KBM-7 (cell line): Measurements from ENCODE around the gene QPCTL.

Experiments used
- DNase-seq: peaks from one replicate; pipeline ENCODE4 v3.0.0-alpha.2; 2015
- in situ Hi-C: fragments of 300-500 bp; cut with MboI; formaldehyde crosslinking; loops from 2 replicates; pipeline ENCODE4 v1.14.3; 2020; ENCODE audit warnings: low sequenced_read_pairs, low pct_unique_long_range_greater_than_20kb, mixed read lengths

The QPCTL gene

GRCh38 chr19:45692187-45693105 is at the start of gene QPCTL:
TSS of gene QPCTL (plus strand) at chr19:45692666. CDS start at chr19:45692704, 38 bp downstream.
- peak; percentile 100 for DNase-seq
- in situ Hi-C loops: no loop called here

DNA sequence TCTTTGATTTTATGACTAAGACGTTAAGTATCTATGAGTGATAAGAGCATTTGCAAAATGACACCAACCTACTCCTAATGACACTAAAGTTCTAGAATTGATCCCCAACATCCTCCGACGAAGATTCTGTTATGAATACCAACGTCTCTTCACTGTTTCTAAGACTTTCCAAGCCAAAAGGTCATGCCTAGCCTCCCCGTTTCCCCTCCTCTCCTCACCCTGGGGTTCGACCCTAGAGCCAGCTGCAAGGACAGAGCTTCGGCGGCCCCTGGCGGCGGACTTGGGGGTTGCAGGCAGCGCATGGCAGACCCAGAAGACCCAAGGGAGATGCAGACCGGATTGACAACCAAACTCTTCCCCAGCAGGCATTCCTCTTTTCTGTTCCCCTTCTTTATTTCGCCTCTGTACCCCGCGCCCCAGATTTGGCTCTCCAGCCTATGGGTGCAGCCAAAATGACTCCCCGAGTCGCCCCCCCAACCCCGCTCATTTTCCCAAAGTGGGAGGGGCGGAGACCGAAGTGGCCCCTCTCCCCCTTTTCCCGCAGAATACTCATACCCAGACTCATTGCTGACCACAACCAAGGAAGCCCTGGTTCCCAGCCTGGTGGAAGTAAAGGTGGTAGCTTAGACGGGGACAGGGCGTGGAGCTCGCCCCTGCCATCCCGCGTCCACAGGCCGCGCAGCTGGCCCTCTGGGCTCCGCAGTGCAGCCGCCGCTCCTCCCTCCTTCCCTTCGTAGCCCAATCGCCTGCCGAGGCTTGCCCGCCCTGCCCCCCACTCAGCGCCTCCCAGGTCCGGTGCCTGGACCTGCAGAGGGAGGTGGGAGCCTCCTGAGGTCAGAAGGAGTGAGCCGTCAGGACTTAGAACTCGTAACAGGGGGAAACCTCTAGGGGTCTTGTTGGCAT is 49.2 kb upstream of the QPCTL start:
- in situ Hi-C loops: no loop called here

GRCh38 chr19:45643927-45644771 is 48.3 kb upstream of the QPCTL start:
- in situ Hi-C loops: no loop called here
- DNase-seq: no peak

More for the DNA sequence above, 49.2 kb upstream of the QPCTL start:
- peak; percentile 93 for DNase-seq

DNA sequence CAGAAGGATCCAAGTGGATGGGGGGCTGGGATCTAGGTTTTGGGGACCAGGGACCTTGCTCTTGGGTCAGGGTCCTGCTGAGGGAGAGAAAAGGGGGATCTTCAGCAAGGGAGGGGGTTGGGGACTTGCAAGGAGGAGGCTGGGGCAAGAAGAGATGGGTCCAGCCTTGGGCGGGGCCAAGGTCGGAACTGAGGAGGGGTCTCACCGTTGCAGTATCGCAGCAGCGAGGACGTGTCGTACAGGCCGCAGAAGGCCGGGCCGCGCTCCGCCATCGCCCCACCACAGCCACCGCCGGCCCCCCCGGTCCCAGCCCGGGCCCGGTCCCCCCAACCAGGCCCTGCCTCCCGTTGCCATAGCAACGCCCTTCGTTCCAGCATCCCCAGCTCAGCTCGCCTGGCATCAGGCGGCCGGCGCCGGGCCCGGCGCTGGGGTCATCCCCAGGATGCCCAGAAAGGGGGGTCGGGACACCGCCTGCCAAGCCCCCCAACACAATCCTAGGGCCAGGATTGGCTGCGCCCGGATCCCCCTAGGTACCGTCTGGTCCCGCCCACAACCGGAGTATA is 47.3 kb upstream of the QPCTL start:
- in situ Hi-C loops: no loop called here
- no peak for DNase-seq

DNA sequence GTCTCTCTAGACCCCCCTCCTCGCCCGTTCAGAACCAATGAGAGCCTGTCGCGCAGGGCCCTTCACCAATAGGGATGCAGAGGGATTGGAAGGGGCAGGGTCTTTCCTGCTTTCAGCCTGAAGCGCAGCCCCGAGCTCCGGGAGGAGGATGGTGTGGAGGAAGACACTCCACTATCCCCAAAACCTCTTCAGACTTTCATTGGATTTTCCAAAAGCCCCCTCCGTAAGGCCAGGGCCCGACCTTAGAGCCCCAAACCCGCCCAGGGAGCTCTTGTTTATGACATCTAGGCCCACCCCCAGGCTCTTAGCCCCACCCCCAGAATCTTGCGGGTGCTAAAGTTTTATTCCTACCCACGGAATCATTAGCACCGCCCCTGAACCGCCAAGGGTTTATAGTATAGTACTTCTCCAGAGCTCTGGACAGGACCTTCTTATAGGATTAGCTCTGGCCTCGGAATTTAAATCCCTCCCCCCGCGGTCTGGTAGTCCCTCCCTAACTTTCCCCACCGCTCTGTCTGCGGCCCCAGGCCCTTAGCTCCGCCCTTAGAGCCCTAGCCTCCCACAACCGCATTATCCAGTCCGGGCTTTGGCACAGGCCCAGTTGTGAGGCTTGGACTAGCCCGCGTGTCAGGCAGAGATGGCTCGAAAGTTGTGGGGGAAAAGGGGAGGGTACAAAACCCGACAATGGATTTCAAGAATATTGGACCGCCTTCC is 46.7 kb upstream of the QPCTL start:
- DNase-seq: peak; percentile 94
- in situ Hi-C loops: no loop called here

DNA sequence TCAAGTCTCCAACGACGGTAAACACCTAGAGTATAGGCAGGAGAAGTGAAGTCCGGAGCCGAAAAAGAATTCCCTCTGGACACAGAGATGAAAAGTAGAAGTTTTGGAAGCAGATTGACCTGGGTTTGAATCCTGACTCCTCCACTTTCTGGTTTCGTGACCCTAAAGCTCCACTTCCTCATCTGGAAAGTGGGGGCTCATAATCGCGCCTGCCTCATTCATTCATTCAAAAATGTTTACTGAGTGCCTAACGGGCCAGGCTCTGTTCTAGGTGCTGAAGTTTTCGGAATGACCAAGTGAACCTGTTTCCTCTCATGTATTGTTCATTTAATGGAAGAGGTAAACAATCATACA is 46.1 kb upstream of the QPCTL start:
- in situ Hi-C loops: no loop called here
- no peak for DNase-seq

DNA sequence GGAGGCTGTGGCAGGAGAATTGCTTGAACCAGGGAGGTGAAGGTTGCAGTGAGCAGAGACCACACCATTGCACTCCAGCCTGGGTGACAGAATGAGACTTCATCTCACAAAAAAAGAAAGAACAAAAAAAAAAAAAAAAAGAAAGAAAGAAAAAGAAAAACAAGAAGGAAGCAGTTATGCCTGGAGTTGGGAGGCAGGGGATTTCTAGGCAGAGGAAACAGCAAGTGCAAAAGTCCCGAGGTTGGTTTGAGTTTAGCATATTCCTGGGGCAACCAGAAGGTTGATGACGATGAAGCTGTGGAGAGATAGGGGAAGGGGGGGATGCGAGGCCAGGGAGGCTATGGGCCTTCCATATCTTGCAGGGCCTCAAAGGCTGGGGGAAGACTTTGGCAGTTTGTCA is 41.7 kb upstream of the QPCTL start:
- DNase-seq: no peak
- in situ Hi-C loops: no loop called here

GRCh38 chr19:45653634-45654033 is 38.8 kb upstream of the QPCTL start:
- in situ Hi-C loops: no loop called here
- DNase-seq: no peak

- no peak for DNase-seq
- in situ Hi-C loops: no loop called here
These were observed 37.4 kb upstream of the QPCTL start for GRCh38 chr19:45655073-45655472.

DNA sequence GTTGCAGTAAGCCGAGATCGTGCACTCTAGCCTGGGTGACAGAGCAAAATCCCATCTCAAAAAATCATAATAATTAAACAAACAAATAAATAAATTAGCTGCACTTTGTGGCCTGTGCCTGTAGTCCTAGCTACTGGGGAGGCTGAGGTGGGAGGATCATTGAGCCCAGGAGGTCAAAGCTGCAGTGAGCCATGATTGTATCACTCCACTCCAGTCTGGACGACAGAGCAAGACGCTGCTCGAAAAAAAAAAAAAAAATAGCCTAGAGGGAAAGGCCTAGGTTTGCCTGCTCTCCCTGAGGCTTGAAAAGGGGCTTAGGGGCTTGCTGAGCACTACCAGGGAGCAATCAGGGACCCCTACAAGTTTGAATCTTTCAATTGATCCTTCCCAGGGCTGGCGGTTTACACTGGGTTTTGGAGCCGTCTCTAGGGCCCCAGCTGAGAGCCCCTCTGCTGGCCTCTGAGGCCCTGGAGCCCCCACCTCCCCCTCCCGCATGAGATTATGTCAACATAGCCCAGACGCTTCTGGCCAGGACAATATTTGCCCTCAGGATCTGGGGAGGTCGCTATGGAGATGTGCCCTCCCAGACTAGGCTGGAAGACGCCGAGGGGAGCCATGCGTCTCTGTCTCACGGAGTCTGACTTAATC is 34.8 kb upstream of the QPCTL start:
- in situ Hi-C loops: no loop called here
- no peak for DNase-seq

DNA sequence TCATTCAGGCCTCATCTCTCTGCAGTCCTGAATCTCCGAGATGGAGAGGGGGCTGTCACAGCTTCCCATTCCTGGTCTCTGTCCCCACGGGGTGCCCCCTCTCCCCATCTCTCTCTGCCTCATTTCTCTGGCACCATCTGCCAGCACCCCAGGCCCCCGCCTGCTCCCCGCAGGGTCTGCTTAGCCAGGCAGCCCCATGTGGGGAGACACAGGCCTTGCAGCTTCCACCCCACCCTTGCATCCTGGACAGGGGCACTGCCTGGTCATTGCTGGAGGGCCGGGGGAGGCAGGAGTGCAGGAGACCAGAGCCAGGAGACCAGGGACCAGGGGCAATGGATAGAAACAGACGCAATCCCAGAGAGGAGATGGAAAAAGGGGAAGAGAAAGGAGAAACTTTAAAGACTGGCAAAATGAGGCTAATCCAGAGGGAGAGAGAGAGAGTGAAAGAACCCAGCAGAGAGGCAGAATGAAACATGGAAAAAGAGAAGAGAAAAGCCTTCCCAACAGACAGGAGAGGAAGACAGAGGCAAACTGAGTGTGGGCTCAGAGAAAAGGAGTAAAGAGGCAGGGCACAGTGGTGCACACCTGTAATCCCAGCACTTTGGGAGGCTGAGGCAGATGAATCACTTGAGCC is 33.3 kb upstream of the QPCTL start:
- no peak for DNase-seq
- in situ Hi-C loops: no loop called here

DNA sequence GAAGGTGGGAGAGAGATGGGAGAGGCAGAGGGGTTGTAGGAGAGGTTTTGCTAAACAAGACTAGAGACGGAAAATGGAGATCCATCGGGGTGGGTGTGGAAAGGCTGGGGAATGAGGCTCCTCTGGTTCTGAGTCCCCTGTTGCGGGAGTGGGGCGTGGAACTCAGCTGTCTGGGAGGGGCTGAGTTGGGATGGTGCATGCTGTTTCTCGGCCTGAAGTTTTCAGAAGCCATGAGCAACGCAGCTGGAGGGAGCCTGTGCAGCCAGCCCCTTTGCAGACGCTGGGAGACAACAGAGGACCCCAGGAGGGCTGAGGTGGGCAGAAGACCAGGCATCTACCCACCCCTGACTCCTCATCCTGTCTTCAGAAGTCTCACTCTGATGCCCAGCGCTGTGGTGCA is 31.8 kb upstream of the QPCTL start:
- in situ Hi-C loops: no loop called here
- no peak for DNase-seq

DNA sequence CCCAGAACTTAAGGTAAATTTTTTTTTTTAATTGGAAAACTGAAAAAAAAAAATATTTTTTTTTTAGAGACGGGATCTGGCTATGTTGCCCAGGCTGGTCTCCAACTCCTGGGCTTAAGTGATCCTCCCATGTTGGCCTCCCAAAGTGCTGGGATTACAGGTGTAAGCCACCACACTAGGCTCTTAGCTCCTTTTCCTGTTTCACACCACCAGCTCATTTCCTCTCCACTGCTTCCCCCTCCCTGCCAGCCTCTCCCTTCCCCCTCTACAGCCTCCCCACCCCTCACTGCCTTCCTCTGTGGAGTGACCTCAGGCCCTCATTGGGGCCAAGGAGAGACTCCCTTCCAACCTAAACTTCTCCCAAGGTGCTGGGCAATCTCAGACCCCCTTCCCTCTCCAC is 28.7 kb upstream of the QPCTL start:
- peak; percentile 37 for DNase-seq
- in situ Hi-C loops: no loop called here

- in situ Hi-C loops: no loop called here
- DNase-seq: no peak
These were observed 27.9 kb upstream of the QPCTL start for GRCh38 chr19:45664575-45664974.

GRCh38 chr19:45667620-45668341 is 24.7 kb upstream of the QPCTL start, which contains the start of gene GIPR:
TSS of gene GIPR (plus strand) at chr19:45668221. CDS start at chr19:45669521, 1,300 bp downstream.
- peak; percentile 44 for DNase-seq
- in situ Hi-C loops: no loop called here

- in situ Hi-C loops: no loop called here
- no peak for DNase-seq
These were observed 24.1 kb upstream of the QPCTL start for GRCh38 chr19:45668342-45668871.
